Breast epithelium (tissue), 4 donors: ENCODE measurements around the gene DNAH17. TPM values are rescaled to one million over a fixed set of nuclear protein-coding genes. Genes with fewer than 3 reads are reported as not detected.

Experiments used
- DNase-seq, 2 donors: peaks; one replicate each; pipeline ENCODE4 v3.0.0-alpha.2; 2019; ENCODE audit warnings: low spot score in 2 of 2
- H3K27ac ChIP-seq, 2 donors: fragments of 200-600 bp; sonication (generic) in 1 of 2; one replicate each; pipeline ENCODE4 v1.5.1; 2016 to 2019; ENCODE audit warnings: mild to moderate bottlenecking in 1 of 2
- H3K27me3 ChIP-seq, 2 donors: fragments of 200-600 bp; sonication (generic) in 1 of 2; one replicate each; pipeline versions ENCODE4 v1.5.1 to v1.6.0; 2017 to 2019; ENCODE audit warnings: control low read depth in 1 of 2, mild to moderate bottlenecking in 1 of 2
- H3K36me3 ChIP-seq: fragments of 200-600 bp; one replicate; pipeline ENCODE4 v1.5.1; 2019
- H3K4me1 ChIP-seq, 2 donors: fragments of 200-600 bp; sonication (generic); one replicate each; pipeline ENCODE4 v1.5.1; 2016 to 2019; ENCODE audit warnings: control low read depth in 1 of 2
- H3K4me3 ChIP-seq, 3 donors: fragments of 200-600 bp; sonication (generic); 1 replicate in 2 of 3; 2 replicates in 1 of 3; pipeline ENCODE4 v1.5.1; 2016 to 2019; ENCODE audit warnings: mild to moderate bottlenecking in 3 of 3, moderate library complexity in 2 of 3
- H3K9me3 ChIP-seq, 2 donors: fragments of 200-600 bp; sonication (generic) in 1 of 2; one replicate each; pipeline ENCODE4 v1.5.1; 2016 to 2019; ENCODE audit warnings: control low read depth in 1 of 2
- POLR2A ChIP-seq: fragments of 450-650 bp; IDR thresholded peaks from one replicate; pipeline ENCODE4 v1.6.1; 2016; ENCODE audit warnings: antibody characterized with exemption, mild to moderate bottlenecking, moderate library complexity
- POLR2AphosphoS5 ChIP-seq, 3 donors: sonication (generic); formaldehyde crosslinking; IDR thresholded peaks; one replicate each; pipeline ENCODE4 v1.6.1; 2017; ENCODE audit warnings: antibody characterized with exemption in 3 of 3
- intact Hi-C: fragments of 100-400 bp; cut with DNase I; formaldehyde crosslinking; loops from one replicate; pipeline ENCODE4 v1.15.1; 2023; ENCODE audit warnings: low total_unique reads
- total RNA-seq, 3 donors: library from RNA; depleted of rRNA; stranded (reverse); fragments of >200 nt; gene quantifications; one replicate each; pipeline ENCODE4 v1.1.0, GENCODE V29; 2016
- TF ChIP-seq, protein P1 (sequence below), 3 donors: fragments of 450-650 bp; IDR thresholded peaks; one replicate each; pipeline ENCODE4 v1.5.1; 2016 to 2017; ENCODE audit warnings: antibody characterized with exemption in 3 of 3, mild to moderate bottlenecking in 3 of 3, moderate library complexity in 3 of 3

Gene DNAH17
- total RNA-seq, 3 donors from 2014 or later: 0.15 to 0.33 TPM; not detected in 1

GRCh38 chr17:78491236-78492115 lies 85.7 kb downstream of the DNAH17 start:
- H3K9me3 ChIP-seq: no peaks in the 10 kb centered on the region
- no peak for DNase-seq
- intact Hi-C loops: loop anchor here (10.0 kb wide), 1 partner anchor 213 kb away; no protein-coding TSS in a partner anchor
- H3K27ac ChIP-seq: no peak overlapping the region
- no peak overlapping the region for H3K4me3 ChIP-seq
- H3K27me3 ChIP-seq: no peaks in the 10 kb centered on the region
- TF ChIP-seq, protein P1, sequence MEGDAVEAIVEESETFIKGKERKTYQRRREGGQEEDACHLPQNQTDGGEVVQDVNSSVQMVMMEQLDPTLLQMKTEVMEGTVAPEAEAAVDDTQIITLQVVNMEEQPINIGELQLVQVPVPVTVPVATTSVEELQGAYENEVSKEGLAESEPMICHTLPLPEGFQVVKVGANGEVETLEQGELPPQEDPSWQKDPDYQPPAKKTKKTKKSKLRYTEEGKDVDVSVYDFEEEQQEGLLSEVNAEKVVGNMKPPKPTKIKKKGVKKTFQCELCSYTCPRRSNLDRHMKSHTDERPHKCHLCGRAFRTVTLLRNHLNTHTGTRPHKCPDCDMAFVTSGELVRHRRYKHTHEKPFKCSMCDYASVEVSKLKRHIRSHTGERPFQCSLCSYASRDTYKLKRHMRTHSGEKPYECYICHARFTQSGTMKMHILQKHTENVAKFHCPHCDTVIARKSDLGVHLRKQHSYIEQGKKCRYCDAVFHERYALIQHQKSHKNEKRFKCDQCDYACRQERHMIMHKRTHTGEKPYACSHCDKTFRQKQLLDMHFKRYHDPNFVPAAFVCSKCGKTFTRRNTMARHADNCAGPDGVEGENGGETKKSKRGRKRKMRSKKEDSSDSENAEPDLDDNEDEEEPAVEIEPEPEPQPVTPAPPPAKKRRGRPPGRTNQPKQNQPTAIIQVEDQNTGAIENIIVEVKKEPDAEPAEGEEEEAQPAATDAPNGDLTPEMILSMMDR (IDR thresholded peaks at IDR 0.05): no peak
- TF ChIP-seq POLR2AphosphoS5 (IDR thresholded peaks at IDR 0.05): no peak
- no peak for TF ChIP-seq POLR2A
- H3K4me1 ChIP-seq: no peaks in the 10 kb centered on the region
- no peaks in the 10 kb centered on the region for H3K36me3 ChIP-seq

- TF ChIP-seq POLR2A (no peak), POLR2AphosphoS5 (IDR thresholded peaks at IDR 0.05) (no peak)
- TF ChIP-seq, protein P1 (IDR thresholded peaks at IDR 0.05): no peak
- H3K27ac ChIP-seq: no peak overlapping the region
- no peaks in the 10 kb centered on the region for H3K9me3 ChIP-seq
- H3K36me3 ChIP-seq: no peaks in the 10 kb centered on the region
- no peak for DNase-seq
- intact Hi-C loops: loop anchor here (10.0 kb wide), 1 partner anchor 214 kb away; no protein-coding TSS in a partner anchor
- no peak overlapping the region for H3K4me3 ChIP-seq
- no peaks in the 10 kb centered on the region for H3K4me1 ChIP-seq
- no peaks in the 10 kb centered on the region for H3K27me3 ChIP-seq
Measured at GRCh38 chr17:78490673-78491072, 86.5 kb downstream of the DNAH17 start.

DNA sequence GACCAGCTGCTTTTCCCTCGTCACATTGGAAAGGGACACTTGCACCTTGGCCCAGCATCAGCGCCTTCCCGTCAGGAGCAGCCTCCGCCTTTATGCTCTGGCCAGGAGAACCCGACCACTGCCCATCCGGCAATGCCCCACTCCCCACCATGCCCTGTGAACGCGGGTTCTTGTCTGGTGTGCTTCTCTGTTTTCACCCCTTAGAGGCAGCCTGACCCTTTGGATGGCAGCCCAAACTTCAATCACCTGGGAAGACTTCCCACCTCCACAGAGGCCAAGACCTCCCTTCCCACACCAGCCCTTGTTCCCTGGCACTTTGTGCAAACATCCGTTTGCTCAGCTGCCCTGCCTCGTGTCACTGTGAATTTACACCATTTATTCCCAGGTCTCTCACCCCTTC lies 87.0 kb downstream of the DNAH17 start:
- Histone ChIP-seq H3K27me3 (no peaks in the 10 kb centered on the region), H3K4me3 (no peak overlapping the region), H3K27ac (no peak overlapping the region), H3K9me3 (no peaks in the 10 kb centered on the region), H3K36me3 (no peaks in the 10 kb centered on the region), H3K4me1 (no peaks in the 10 kb centered on the region)
- TF ChIP-seq POLR2A (no peak), POLR2AphosphoS5 (IDR thresholded peaks at IDR 0.05) (no peak)
- TF ChIP-seq, protein P1 (IDR thresholded peaks at IDR 0.05): no peak
- intact Hi-C loops: loop anchor here (10.0 kb wide), 1 partner anchor 215 kb away; no protein-coding TSS in a partner anchor
- no peak for DNase-seq

GRCh38 chr17:78488867-78489634 lies 88.1 kb downstream of the DNAH17 start:
- H3K9me3 ChIP-seq: no peaks in the 10 kb centered on the region
- H3K27me3 ChIP-seq: peaks cover 0 to 9% of the 10 kb centered on the region in 2 donors
- no peak for DNase-seq
- intact Hi-C loops: no loop called here
- H3K4me1 ChIP-seq: no peaks in the 10 kb centered on the region
- no peak overlapping the region for H3K4me3 ChIP-seq
- H3K27ac ChIP-seq: no peak overlapping the region
- TF ChIP-seq, protein P1 (IDR thresholded peaks at IDR 0.05): no peak
- TF ChIP-seq POLR2AphosphoS5 (IDR thresholded peaks at IDR 0.05) (no peak), POLR2A (no peak)
- no peaks in the 10 kb centered on the region for H3K36me3 ChIP-seq
